ENCODE measurements around the gene VAC14. TPM values are rescaled to one million over a fixed set of nuclear protein-coding genes. Genes with fewer than 3 reads are reported as not detected.
A peak's percentile ranks its signal among the peaks of the same experiment; 100 is the strongest.

VAC14 gene
- total RNA-seq, 1 experiment from 2014 or later = 49.9 TPM

GRCh38 chr16:70750893-70751467 is 50.0 kb downstream of the VAC14 start:
- Histone ChIP-seq H4K5ac (ENCODE audit: insufficient read length, low read depth, low read length) (no peak overlapping the region), H2BK20ac (ENCODE audit: low read depth, low read length, poor library complexity, severe bottlenecking) (no peak overlapping the region), H3K18ac (ENCODE audit: insufficient read length, low read depth, low read length) (no peak overlapping the region), H3K14ac (ENCODE audit: insufficient read depth, low read length) (no peak overlapping the region; the same call in 1 of the 2 replicates), H3K23ac (ENCODE audit: insufficient read length, low read depth, low read length) (no peak overlapping the region), H2BK5ac (ENCODE audit: insufficient read length, low read length) (no peak overlapping the region), H3K27ac (ENCODE audit: insufficient read length, low read depth, low read length) (no peak overlapping the region), H4K8ac (replicated peaks; ENCODE audit: insufficient read length, low read depth, low read length) (no peak overlapping the region), H3T11ph (ENCODE audit: low read length) (no peak overlapping the region), H4K91ac (ENCODE audit: insufficient read length, low read depth, low read length) (no peak overlapping the region), H2BK15ac (ENCODE audit: low read depth, low read length) (no peak overlapping the region), H3K4me2 (ENCODE audit: insufficient read depth, insufficient read length, low read length) (no peak overlapping the region), H4K20me1 (ENCODE audit: control insufficient read depth, insufficient read depth, insufficient read length) (no peaks in the 10 kb centered on the region), H3K23me2 (ENCODE audit: insufficient read length, low read depth, low read length, poor library complexity, severe bottlenecking) (no peaks in the 10 kb centered on the region), H2AK5ac (ENCODE audit: insufficient read length, low read length) (no peak overlapping the region), H2AFZ (ENCODE audit: low read length) (no peak overlapping the region), H3K4me1 (ENCODE audit: insufficient read depth, low read length) (peaks cover 7% of the 10 kb centered on the region; the same call in 1 of the 2 replicates), H3K79me1 (ENCODE audit: insufficient read depth, low read depth, low read length, poor library complexity, severe bottlenecking) (no peaks in the 10 kb centered on the region), H3K56ac (ENCODE audit: insufficient read length, low read depth, low read length) (no peak overlapping the region), H3K27me3 (ENCODE audit: insufficient read depth, low read length) (no peaks in the 10 kb centered on the region), H2BK120ac (ENCODE audit: low read depth, low read length, poor library complexity, severe bottlenecking) (no peak overlapping the region), H3K4ac (ENCODE audit: low read depth, low read length) (no peak overlapping the region), H3K9me3 (ENCODE audit: control insufficient read depth, low read depth, low read length) (no peaks in the 10 kb centered on the region), H3K79me2 (ENCODE audit: insufficient read depth, low read length) (no peaks in the 10 kb centered on the region), H3K9ac (ENCODE audit: extremely low read depth, insufficient read length, low read length) (no peak overlapping the region), H2BK12ac (ENCODE audit: insufficient read length, low read depth, low read length) (no peak overlapping the region)
- no peak overlapping the region for H3K4me3 Mint-ChIP-seq
- no peak for TF ChIP-seq CTCF (conservative IDR thresholded peaks at IDR 0.05)
- H3K27ac Mint-ChIP-seq = peak overlapping the region in 2 of 3 experiments; percentile 44 to 57; a peak in 1 of 7 replicates
- WGBS (ENCODE audit: extremely low coverage, insufficient read length, low lambda C conversion rate) = no CpG with 5 or more reads among the region's 13 CpGs
- DNase-seq = no peak
- no peaks in the 10 kb centered on the region for H3K9me3 Mint-ChIP-seq
- H3K4me1 Mint-ChIP-seq = peaks cover 16 to 20% of the 10 kb centered on the region in 2 experiments
- peaks cover 0 to 3% (median 3%) of the 10 kb centered on the region in 3 experiments; a peak in 4 of 7 replicates for H3K36me3 Mint-ChIP-seq (ENCODE audit: insufficient read depth in 1 of 3, low read depth in 3 of 3)
- H3K27me3 Mint-ChIP-seq (ENCODE audit: low read depth) = no peaks in the 10 kb centered on the region
